Skeletal muscle satellite cell (primary cell): ENCODE measurements around the gene NKD1.

Experiments
- H3K27me3 ChIP-seq: 2 replicates; pipeline ENCODE4 v1.7.0; 2013; ENCODE audit warnings: low read length; ENCODE audit not compliant: control insufficient read depth, insufficient read depth
- H3K36me3 ChIP-seq: 2 replicates; pipeline ENCODE4 v1.7.0; 2013; ENCODE audit warnings: mild to moderate bottlenecking, control low read depth, low read length; ENCODE audit not compliant: insufficient read depth
- H3K4me1 ChIP-seq: 2 replicates; pipeline ENCODE4 v1.7.0; 2013; ENCODE audit warnings: low read length; ENCODE audit not compliant: control insufficient read depth, insufficient read depth
- H3K4me2 ChIP-seq: 2 replicates; pipeline ENCODE4 v1.7.0; 2013; ENCODE audit warnings: mild to moderate bottlenecking, low read length
- H3K4me3 ChIP-seq: 2 replicates; pipeline ENCODE4 v1.7.0; 2013; ENCODE audit warnings: low read length
- H3K9ac ChIP-seq: 2 replicates; pipeline ENCODE4 v1.7.0; 2013; ENCODE audit warnings: mild to moderate bottlenecking, low read depth, low read length, moderate library complexity
- H3K9me3 ChIP-seq: replicated peaks from 2 replicates; pipeline ENCODE4 v1.7.0; 2013; ENCODE audit warnings: mild to moderate bottlenecking, control low read depth, low read length

The NKD1 gene

GRCh38 chr16:50522324-50522723, 25.9 kb upstream of the NKD1 start:
- H3K9me3 ChIP-seq, result no peaks in the 10 kb centered on the region
- no peak overlapping the region for H3K9ac ChIP-seq
- no peaks in the 10 kb centered on the region for H3K4me1 ChIP-seq
- H3K4me3 ChIP-seq, result no peak overlapping the region
- no peak overlapping the region for H3K4me2 ChIP-seq
- no peaks in the 10 kb centered on the region for H3K36me3 ChIP-seq
- H3K27me3 ChIP-seq, result no peaks in the 10 kb centered on the region

- no peak overlapping the region for H3K4me3 ChIP-seq
- no peak overlapping the region for H3K4me2 ChIP-seq
- no peaks in the 10 kb centered on the region for H3K36me3 ChIP-seq
- no peaks in the 10 kb centered on the region for H3K9me3 ChIP-seq
- H3K4me1 ChIP-seq, result no peaks in the 10 kb centered on the region
- no peaks in the 10 kb centered on the region for H3K27me3 ChIP-seq
- no peak overlapping the region for H3K9ac ChIP-seq
Observed at GRCh38 chr16:50523710-50524109, 24.5 kb upstream of the NKD1 start.

GRCh38 chr16:50525262-50525661, 22.9 kb upstream of the NKD1 start:
- Histone ChIP-seq H3K9me3 (no peaks in the 10 kb centered on the region), H3K4me1 (no peaks in the 10 kb centered on the region), H3K27me3 (no peaks in the 10 kb centered on the region), H3K4me2 (no peak overlapping the region), H3K4me3 (no peak overlapping the region), H3K36me3 (no peaks in the 10 kb centered on the region), H3K9ac (no peak overlapping the region)

- Histone ChIP-seq H3K27me3 (no peaks in the 10 kb centered on the region), H3K4me2 (no peak overlapping the region)
Observed at GRCh38 chr16:50525716-50526115, 22.5 kb upstream of the NKD1 start.

GRCh38 chr16:50526249-50526648, 21.9 kb upstream of the NKD1 start:
- H3K4me2 ChIP-seq, result no peak overlapping the region
- no peak overlapping the region for H3K9ac ChIP-seq
- no peak overlapping the region for H3K4me3 ChIP-seq
- no peaks in the 10 kb centered on the region for H3K27me3 ChIP-seq
- no peaks in the 10 kb centered on the region for H3K4me1 ChIP-seq
- no peaks in the 10 kb centered on the region for H3K36me3 ChIP-seq
- no peaks in the 10 kb centered on the region for H3K9me3 ChIP-seq

More at GRCh38 chr16:50525716-50526115, 22.5 kb upstream of the NKD1 start:
- Histone ChIP-seq H3K9ac (no peak overlapping the region), H3K9me3 (no peaks in the 10 kb centered on the region), H3K4me1 (no peaks in the 10 kb centered on the region), H3K36me3 (no peaks in the 10 kb centered on the region), H3K4me3 (no peak overlapping the region)

GRCh38 chr16:50526796-50527195, 21.4 kb upstream of the NKD1 start:
- Histone ChIP-seq H3K27me3 (no peaks in the 10 kb centered on the region), H3K9ac (no peak overlapping the region), H3K4me1 (no peaks in the 10 kb centered on the region), H3K9me3 (no peaks in the 10 kb centered on the region), H3K4me2 (no peak overlapping the region), H3K4me3 (no peak overlapping the region), H3K36me3 (no peaks in the 10 kb centered on the region)

- H3K4me2 ChIP-seq, result no peak overlapping the region
- H3K4me1 ChIP-seq, result no peaks in the 10 kb centered on the region
- no peaks in the 10 kb centered on the region for H3K36me3 ChIP-seq
- no peaks in the 10 kb centered on the region for H3K27me3 ChIP-seq
- no peak overlapping the region for H3K9ac ChIP-seq
- no peaks in the 10 kb centered on the region for H3K9me3 ChIP-seq
- no peak overlapping the region for H3K4me3 ChIP-seq
Observed at GRCh38 chr16:50528820-50529219, 19.4 kb upstream of the NKD1 start.

GRCh38 chr16:50529334-50529733, 18.9 kb upstream of the NKD1 start:
- H3K4me1 ChIP-seq, result no peaks in the 10 kb centered on the region
- H3K36me3 ChIP-seq, result no peaks in the 10 kb centered on the region
- no peak overlapping the region for H3K9ac ChIP-seq
- no peak overlapping the region for H3K4me3 ChIP-seq
- no peak overlapping the region for H3K4me2 ChIP-seq
- H3K27me3 ChIP-seq, result no peaks in the 10 kb centered on the region
- H3K9me3 ChIP-seq, result no peaks in the 10 kb centered on the region

- Histone ChIP-seq H3K9me3 (no peaks in the 10 kb centered on the region), H3K9ac (no peak overlapping the region), H3K4me1 (no peaks in the 10 kb centered on the region), H3K4me3 (no peak overlapping the region), H3K4me2 (no peak overlapping the region), H3K36me3 (no peaks in the 10 kb centered on the region), H3K27me3 (no peaks in the 10 kb centered on the region)
Observed at GRCh38 chr16:50530277-50531236, 17.6 kb upstream of the NKD1 start.

- H3K4me3 ChIP-seq, result no peak overlapping the region
- H3K9me3 ChIP-seq, result no peaks in the 10 kb centered on the region
- no peaks in the 10 kb centered on the region for H3K4me1 ChIP-seq
- no peak overlapping the region for H3K4me2 ChIP-seq
- no peaks in the 10 kb centered on the region for H3K27me3 ChIP-seq
- no peaks in the 10 kb centered on the region for H3K36me3 ChIP-seq
- H3K9ac ChIP-seq, result no peak overlapping the region
Observed at GRCh38 chr16:50531359-50531758, 16.8 kb upstream of the NKD1 start.

GRCh38 chr16:50531901-50532300, 16.3 kb upstream of the NKD1 start:
- Histone ChIP-seq H3K9me3 (no peaks in the 10 kb centered on the region), H3K4me2 (no peak overlapping the region)

GRCh38 chr16:50532576-50532975, 15.6 kb upstream of the NKD1 start:
- Histone ChIP-seq H3K9me3 (no peaks in the 10 kb centered on the region), H3K4me2 (no peak overlapping the region), H3K4me1 (no peaks in the 10 kb centered on the region), H3K4me3 (no peak overlapping the region), H3K9ac (no peak overlapping the region), H3K36me3 (no peaks in the 10 kb centered on the region), H3K27me3 (no peaks in the 10 kb centered on the region)

More at GRCh38 chr16:50531901-50532300, 16.3 kb upstream of the NKD1 start:
- H3K36me3 ChIP-seq, result no peaks in the 10 kb centered on the region
- no peaks in the 10 kb centered on the region for H3K27me3 ChIP-seq
- no peaks in the 10 kb centered on the region for H3K4me1 ChIP-seq
- H3K4me3 ChIP-seq, result no peak overlapping the region
- no peak overlapping the region for H3K9ac ChIP-seq
